ENCODE data around the gene PSME2.

PSME2 gene

DNA sequence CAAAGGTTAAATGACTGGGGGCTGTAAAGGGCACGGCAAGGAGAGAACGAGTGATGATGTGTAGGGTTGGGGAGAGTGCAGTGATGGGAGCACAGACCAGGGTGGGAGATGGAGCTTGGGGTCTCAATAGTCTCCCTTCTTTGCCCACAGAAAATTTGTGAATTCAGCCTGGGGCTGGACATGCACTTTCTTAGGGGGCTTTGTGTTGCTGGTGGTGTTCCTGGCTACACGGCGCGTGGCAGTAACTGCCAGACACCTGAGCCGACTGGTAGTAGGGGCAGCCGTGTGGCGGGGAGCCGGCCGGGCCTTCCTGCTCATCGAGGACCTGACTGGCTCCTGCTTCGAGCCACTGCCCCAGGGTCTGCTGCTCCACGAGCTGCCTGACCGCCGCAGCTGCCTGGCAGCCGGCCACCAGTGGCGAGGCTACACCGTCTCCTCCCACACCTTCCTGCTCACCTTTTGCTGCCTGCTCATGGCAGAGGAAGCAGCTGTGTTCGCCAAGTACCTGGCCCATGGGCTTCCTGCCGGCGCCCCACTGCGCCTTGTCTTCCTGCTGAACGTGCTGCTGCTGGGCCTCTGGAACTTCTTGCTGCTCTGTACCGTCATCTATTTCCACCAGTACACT lies 14.2 kb downstream of the PSME2 start:
- ChIA-PET CTCF (interaction anchor here (1.0 to 9.1 kb wide), 3 partner anchors 15 to 28 kb away, joined by 3 to 58 read pairs (median 3); partner anchors contain the start of genes DCAF11 and NRL), POLR2A (interaction anchor here (0.6 kb wide), 1 partner anchor 73 kb away, joined by 3 read pairs; the partner anchor contains the start of gene TSSK4)
- no peak for DNase-seq (ENCODE audit: extremely low spot score)
- TF ChIP-seq, protein P1, sequence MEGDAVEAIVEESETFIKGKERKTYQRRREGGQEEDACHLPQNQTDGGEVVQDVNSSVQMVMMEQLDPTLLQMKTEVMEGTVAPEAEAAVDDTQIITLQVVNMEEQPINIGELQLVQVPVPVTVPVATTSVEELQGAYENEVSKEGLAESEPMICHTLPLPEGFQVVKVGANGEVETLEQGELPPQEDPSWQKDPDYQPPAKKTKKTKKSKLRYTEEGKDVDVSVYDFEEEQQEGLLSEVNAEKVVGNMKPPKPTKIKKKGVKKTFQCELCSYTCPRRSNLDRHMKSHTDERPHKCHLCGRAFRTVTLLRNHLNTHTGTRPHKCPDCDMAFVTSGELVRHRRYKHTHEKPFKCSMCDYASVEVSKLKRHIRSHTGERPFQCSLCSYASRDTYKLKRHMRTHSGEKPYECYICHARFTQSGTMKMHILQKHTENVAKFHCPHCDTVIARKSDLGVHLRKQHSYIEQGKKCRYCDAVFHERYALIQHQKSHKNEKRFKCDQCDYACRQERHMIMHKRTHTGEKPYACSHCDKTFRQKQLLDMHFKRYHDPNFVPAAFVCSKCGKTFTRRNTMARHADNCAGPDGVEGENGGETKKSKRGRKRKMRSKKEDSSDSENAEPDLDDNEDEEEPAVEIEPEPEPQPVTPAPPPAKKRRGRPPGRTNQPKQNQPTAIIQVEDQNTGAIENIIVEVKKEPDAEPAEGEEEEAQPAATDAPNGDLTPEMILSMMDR (IDR thresholded peaks at IDR 0.05; ENCODE audit: control extremely low read depth, extremely low read depth, low read depth, missing control alignments): no peak

DNA sequence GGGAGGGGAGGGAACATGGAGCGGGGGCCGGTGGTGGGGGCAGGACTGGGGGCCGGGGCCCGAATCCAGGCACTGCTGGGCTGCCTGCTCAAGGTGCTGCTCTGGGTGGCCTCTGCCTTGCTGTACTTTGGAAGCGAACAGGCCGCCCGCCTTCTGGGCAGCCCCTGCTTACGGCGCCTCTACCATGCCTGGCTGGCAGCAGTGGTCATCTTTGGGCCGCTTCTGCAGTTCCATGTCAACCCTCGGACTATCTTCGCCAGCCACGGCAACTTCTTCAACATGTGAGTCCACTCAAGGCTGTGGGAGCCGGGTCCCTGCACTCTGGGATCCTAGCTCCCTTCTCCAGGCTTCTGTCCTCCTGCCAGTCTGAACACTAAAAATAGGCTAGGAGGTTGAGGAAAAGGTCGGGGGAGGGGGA lies 14.9 kb downstream of the PSME2 start:
- ChIA-PET CTCF (interaction anchor here (1.1 to 9.1 kb wide), 2 partner anchors 14 to 23 kb away, joined by 3 to 58 read pairs; partner anchors contain the start of genes DCAF11 and NRL), POLR2A (interaction anchor here (0.6 kb wide), 1 partner anchor 130 kb away, joined by 5 read pairs; no protein-coding TSS in a partner anchor)
- DNase-seq (ENCODE audit: extremely low spot score): no peak
- TF ChIP-seq, protein P1 (IDR thresholded peaks at IDR 0.05; ENCODE audit: control extremely low read depth, extremely low read depth, low read depth, missing control alignments): no peak

DNA sequence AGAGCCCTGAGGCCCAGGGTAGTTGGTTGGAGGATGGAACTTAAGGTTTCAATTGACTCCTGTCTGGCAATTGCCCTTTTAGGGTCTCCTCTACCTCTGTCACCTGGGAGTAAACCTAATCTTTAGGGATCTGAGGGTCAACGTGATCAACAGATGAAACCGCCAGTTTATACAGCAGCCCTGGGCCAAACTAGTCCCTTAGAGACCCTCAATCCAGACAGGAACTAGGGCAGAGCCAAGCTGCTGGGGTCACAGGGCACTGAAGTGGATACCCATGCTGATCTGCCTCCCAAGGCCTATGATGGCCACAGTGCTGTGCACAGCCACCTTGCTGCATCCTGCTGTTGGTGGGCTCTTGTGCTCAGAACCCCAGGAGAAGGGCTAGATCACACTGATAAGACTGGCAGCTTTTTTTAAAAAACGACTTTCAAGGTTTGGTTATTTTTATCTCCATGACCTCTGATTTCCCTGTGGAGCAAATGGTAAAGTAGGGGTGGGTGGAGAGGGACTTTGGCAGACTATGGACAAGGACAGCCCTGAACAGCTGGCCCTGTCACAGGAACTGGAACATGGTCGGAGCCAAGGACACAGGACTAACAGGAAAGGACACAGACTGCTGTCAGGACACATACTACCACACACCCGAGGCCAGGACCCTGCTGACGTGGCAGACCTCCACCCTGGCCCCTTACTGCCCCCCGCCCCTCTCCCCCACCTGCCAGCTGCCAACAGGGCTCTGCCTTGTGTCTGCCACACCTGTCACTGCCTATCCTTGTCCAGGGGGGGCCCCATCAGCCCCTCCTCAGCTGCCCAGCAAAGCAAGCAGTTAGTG lies 15.5 kb downstream of the PSME2 start:
- CTCF ChIA-PET: interaction anchor here (1.1 to 9.1 kb wide), 2 partner anchors 14 to 23 kb away, joined by 3 to 58 read pairs; partner anchors contain the start of genes DCAF11 and NRL
- TF ChIP-seq, protein P1 (IDR thresholded peaks at IDR 0.05; ENCODE audit: control extremely low read depth, extremely low read depth, low read depth, missing control alignments): no peak
- POLR2A ChIA-PET: interaction anchor here (0.6 to 1.5 kb wide), 2 partner anchors 16 to 129 kb away, joined by 3 to 5 read pairs; partner anchors contain the start of genes DCAF11 and NRL
- no peak for DNase-seq (ENCODE audit: extremely low spot score)

DNA sequence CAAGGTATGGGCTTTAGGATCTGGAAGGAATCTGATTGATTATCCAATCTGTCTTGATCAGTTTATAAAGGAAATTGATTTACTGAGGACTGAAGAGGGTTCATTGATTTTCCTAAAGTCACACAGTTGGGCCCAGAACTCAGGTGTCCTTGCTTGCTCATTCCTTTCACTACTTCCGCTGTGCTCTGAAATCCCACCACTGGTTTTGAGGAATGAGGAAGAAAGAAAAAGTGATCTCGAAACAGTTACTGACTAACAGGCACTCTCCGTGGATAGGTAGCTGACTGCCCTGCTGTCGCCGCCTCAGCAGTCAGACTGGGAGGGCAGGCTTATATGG lies 16.1 kb downstream of the PSME2 start, which contains the start of gene FITM1:
FITM1 (plus strand) TSS at position 280 of the 337 bp plus-strand sequence. CDS start 905 bp downstream, outside the sequence.
- POLR2A ChIA-PET: interaction anchor here (1.5 kb wide), 1 partner anchor 16 kb away, joined by 3 read pairs; the partner anchor contains the start of genes DCAF11 and NRL
- CTCF ChIA-PET: interaction anchor here (9.1 kb wide), 1 partner anchor 13 kb away, joined by 58 read pairs; the partner anchor contains the start of genes DCAF11 and NRL
- TF ChIP-seq, protein P1 (IDR thresholded peaks at IDR 0.05; ENCODE audit: control extremely low read depth, extremely low read depth, low read depth, missing control alignments): no peak
- DNase-seq (ENCODE audit: extremely low spot score): no peak

DNA sequence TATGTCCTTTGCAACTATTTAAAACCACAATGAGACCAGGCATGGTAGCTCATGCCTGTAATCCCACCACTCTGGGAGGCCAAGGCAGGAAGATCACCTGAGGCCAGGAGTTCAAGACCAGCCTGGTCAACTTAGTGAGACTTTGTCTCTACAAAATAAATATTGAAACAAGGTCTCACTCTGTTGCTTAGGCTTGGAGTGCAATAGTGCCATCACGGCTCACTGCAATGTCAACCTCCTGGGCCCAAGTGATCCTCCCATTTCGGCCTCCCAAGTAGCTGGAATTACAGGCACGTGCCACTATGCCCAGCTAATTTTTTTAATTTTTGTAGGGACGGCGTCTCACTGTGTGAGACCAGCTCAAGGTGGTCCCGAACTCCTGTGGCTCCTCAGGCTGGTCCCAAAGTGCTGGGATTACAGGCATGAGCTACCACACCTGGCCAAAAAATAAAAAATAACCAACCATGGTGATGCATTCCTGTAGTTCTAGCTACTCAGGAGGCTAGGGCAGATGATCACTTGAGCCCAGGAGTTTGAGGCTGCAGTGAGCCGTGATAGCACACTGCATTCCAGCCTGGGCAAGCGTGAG lies 16.9 kb downstream of the PSME2 start:
- TF ChIP-seq, protein P1 (IDR thresholded peaks at IDR 0.05; ENCODE audit: control extremely low read depth, extremely low read depth, low read depth, missing control alignments): no peak
- POLR2A ChIA-PET: interaction anchor here (1.5 kb wide), 1 partner anchor 15 kb away, joined by 3 read pairs; the partner anchor contains the start of genes DCAF11 and NRL
- CTCF ChIA-PET: interaction anchor here (1.7 to 9.1 kb wide), 2 partner anchors 12 to 21 kb away, joined by 7 to 58 read pairs; partner anchors contain the start of genes DCAF11 and NRL
- DNase-seq (ENCODE audit: extremely low spot score): no peak
